Measurements from ENCODE around the gene MAD2L2. TPM values are rescaled to one million over a fixed set of nuclear protein-coding genes. Genes with fewer than 3 reads are reported as not detected.
A peak's percentile ranks its signal among the peaks of the same experiment; 100 is the strongest.

MAD2L2 gene
- total RNA-seq, 1 donor from 2014 or later: 34.9 TPM

DNA sequence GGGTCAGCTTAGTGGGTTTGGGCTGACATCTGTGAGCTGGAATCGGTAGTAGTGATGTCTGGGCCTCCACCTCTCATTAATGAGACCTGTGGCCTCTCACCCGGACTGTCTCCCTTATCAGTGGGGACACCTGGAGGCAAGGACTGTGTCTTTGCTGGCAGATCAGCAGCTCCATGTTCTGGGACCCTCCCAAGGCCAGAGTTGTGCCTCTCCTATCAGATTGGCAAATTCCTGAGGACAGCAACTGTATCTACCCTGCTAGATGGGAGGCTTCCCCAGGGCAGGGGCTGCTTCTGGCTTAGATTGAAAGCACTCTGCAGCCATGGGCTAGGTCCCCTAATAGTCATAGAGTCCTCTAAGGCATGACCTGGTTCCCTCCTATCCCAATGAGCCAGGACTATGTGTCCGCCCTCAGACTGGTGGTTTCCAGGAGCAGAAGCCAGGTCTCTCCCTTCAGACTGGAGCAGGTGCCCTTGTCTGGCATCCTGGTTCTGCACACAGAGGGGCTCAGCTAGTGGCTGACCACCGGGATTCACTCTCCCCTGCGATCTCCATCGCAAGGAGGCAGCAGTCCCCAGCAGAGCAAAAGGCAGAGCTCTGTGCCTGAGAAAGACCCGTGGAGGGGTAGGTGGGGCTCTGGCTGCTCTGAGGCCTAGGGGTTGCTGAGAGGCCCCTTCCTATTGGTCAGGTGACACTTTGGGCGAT is 16.4 kb upstream of the MAD2L2 start:
- no peak overlapping the region for H3K27ac Mint-ChIP-seq
- no peak overlapping the region for H3K4me3 Mint-ChIP-seq
- ChIA-PET POLR2A (no interaction called here), CTCF (interaction anchor here (0.6 kb wide), 1 partner anchor 34 kb away, joined by 3 read pairs; the partner anchor contains the start of gene FBXO6)
- DNase-seq: no peak
- no peaks in the 10 kb centered on the region for H3K36me3 Mint-ChIP-seq (ENCODE audit: low read depth)
- no peak for ATAC-seq (ENCODE audit: low read depth)
- peaks cover 24% of the 10 kb centered on the region for H3K27me3 Mint-ChIP-seq
- TF ChIP-seq, protein P1, sequence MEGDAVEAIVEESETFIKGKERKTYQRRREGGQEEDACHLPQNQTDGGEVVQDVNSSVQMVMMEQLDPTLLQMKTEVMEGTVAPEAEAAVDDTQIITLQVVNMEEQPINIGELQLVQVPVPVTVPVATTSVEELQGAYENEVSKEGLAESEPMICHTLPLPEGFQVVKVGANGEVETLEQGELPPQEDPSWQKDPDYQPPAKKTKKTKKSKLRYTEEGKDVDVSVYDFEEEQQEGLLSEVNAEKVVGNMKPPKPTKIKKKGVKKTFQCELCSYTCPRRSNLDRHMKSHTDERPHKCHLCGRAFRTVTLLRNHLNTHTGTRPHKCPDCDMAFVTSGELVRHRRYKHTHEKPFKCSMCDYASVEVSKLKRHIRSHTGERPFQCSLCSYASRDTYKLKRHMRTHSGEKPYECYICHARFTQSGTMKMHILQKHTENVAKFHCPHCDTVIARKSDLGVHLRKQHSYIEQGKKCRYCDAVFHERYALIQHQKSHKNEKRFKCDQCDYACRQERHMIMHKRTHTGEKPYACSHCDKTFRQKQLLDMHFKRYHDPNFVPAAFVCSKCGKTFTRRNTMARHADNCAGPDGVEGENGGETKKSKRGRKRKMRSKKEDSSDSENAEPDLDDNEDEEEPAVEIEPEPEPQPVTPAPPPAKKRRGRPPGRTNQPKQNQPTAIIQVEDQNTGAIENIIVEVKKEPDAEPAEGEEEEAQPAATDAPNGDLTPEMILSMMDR (IDR thresholded peaks at IDR 0.05): no peak
- peaks cover 6% of the 10 kb centered on the region for H3K4me1 Mint-ChIP-seq
- no peaks in the 10 kb centered on the region for H3K9me3 Mint-ChIP-seq
- intact Hi-C loops (cut with micrococcal nuclease): no loop called here

DNA sequence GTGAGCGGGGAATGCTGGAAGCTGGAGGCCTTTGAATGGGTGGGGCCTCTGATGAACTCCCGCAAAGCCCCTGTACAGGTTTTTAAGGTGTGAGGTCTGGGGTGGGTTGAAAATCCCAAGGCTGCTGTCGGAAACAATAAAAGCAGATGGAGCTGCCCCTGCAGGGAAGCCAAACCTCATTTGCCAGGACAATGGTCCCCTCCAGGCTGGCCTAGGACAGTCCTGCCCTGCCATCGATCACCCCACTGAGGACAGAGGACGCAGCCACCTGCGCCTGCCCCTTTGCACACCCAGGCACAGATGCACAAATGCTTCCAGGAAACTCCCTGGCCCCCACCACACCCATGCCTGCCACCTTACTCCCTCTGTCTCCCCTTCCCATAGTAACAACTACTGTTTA is 14.9 kb upstream of the MAD2L2 start:
- H3K9me3 Mint-ChIP-seq: no peaks in the 10 kb centered on the region
- H3K36me3 Mint-ChIP-seq (ENCODE audit: low read depth): no peaks in the 10 kb centered on the region
- no peak for ATAC-seq (ENCODE audit: low read depth)
- TF ChIP-seq, protein P1 (IDR thresholded peaks at IDR 0.05): no peak
- H3K4me3 Mint-ChIP-seq: no peak overlapping the region
- DNase-seq: no peak
- H3K4me1 Mint-ChIP-seq: peaks cover 10% of the 10 kb centered on the region
- peaks cover 26% of the 10 kb centered on the region for H3K27me3 Mint-ChIP-seq
- intact Hi-C loops (cut with micrococcal nuclease): no loop called here
- H3K27ac Mint-ChIP-seq: no peak overlapping the region
- CTCF ChIA-PET: no interaction called here
- POLR2A ChIA-PET: no interaction called here

DNA sequence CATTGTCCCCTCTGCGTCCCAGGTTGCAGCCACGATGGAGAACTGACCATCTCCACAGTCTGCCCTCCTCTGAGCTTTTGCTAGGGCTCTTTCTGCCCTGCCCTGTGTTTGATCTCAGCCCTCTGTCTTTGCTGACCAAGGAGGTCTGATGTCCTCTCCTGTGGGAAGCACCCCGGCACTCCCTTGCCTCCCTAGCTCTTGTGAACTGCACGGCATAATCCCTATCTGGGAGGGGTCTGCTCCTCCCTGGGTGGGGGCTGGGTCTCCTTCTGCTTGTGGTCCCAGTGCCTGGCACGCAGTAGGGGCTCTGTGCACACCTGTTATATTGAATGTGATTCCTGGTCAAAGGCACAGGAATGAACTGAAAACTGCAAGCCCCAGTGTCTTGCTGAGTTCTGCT is 13.0 kb upstream of the MAD2L2 start:
- no peak overlapping the region for H3K27ac Mint-ChIP-seq
- TF ChIP-seq, protein P1 (IDR thresholded peaks at IDR 0.05): no peak
- no peaks in the 10 kb centered on the region for H3K9me3 Mint-ChIP-seq
- no peaks in the 10 kb centered on the region for H3K36me3 Mint-ChIP-seq (ENCODE audit: low read depth)
- intact Hi-C loops (cut with micrococcal nuclease): no loop called here
- ChIA-PET POLR2A (no interaction called here), CTCF (no interaction called here)
- ATAC-seq (ENCODE audit: low read depth) (no peak), DNase-seq (no peak)
- H3K27me3 Mint-ChIP-seq: peaks cover 42% of the 10 kb centered on the region
- no peak overlapping the region for H3K4me3 Mint-ChIP-seq
- H3K4me1 Mint-ChIP-seq: peaks cover 16% of the 10 kb centered on the region

DNA sequence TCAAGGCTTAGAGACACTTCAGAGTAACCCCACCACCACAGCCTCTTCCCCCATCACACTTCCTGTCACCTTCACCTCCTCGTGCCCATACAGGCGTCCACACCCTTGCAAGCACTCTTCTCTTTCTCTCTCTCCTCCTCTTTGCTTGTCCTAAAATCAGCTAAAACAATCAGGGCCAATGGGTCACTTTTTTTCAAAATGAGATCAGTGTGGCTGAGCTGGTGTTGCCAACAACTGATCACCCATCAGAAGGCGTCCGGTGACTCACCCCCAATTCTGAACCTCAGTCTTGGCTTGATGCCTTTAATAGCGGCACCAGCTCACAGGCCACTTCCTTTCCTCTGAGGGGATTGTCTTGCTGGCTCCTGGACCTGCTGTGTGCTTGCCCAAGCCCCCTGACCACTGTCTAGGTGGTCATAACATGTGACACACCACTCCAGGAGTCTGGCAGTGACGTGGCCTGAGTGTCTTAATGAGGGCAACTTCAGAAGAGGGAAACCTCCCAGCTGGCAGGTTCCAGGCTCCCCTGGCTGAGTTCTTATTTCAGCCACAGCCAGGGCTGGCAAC is 12.2 kb upstream of the MAD2L2 start:
- peaks cover 42% of the 10 kb centered on the region for H3K27me3 Mint-ChIP-seq
- DNase-seq: no peak
- H3K36me3 Mint-ChIP-seq (ENCODE audit: low read depth): no peaks in the 10 kb centered on the region
- H3K4me3 Mint-ChIP-seq: peak overlapping the region; percentile 24
- H3K4me1 Mint-ChIP-seq: peaks cover 16% of the 10 kb centered on the region
- TF ChIP-seq, protein P1 (IDR thresholded peaks at IDR 0.05): no peak
- H3K9me3 Mint-ChIP-seq: no peaks in the 10 kb centered on the region
- peak; percentile 21 for ATAC-seq (ENCODE audit: low read depth)
- intact Hi-C loops (cut with micrococcal nuclease): no loop called here
- H3K27ac Mint-ChIP-seq: no peak overlapping the region
- POLR2A ChIA-PET: no interaction called here
- CTCF ChIA-PET: no interaction called here

DNA sequence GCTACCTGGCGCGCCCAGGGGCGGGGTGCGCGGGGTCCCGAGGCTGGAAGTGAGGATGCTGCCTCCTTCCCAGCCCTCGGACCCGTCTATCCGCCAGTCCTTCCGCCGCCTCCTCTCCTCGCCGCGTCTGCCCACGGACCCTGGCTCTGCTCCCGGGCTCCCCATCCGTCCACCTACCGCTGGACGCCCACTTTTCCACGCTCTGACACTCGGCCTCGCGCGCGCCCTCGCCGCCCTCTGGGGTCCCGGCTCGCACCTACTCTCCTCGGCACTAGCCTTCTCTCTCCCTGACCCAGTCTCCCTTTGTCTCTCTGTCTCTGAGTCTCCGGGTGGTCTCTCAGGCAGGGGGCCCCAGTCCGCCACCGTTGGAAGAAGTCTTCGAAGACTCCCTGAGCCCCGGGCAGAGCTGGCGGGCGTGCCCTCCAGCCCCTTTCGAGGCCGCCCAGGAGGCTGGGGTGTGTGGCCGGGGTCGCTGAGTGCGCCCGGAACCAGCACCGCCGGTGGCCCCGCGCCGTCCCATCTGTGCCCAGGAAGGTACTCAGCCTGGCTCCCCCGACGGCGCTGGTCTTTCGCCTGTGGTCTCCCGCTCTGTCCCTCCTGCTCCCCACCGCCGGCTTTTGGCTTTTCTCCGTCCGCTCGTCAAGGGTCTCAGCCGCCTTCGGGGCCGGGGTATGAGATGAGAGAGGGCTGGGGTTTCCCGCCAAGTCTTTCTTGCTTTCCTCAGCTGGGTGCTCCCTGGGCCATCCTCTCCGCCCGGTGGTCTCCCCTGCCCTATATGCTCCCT is 11.2 kb upstream of the MAD2L2 start:
- no peak for ATAC-seq (ENCODE audit: low read depth)
- TF ChIP-seq, protein P1 (IDR thresholded peaks at IDR 0.05): no peak
- Mint-ChIP-seq H3K36me3 (ENCODE audit: low read depth) (no peaks in the 10 kb centered on the region), H3K27ac (no peak overlapping the region), H3K9me3 (no peaks in the 10 kb centered on the region), H3K4me3 (peak overlapping the region; percentile 61), H3K27me3 (peaks cover 46% of the 10 kb centered on the region), H3K4me1 (peaks cover 16% of the 10 kb centered on the region)
- intact Hi-C loops (cut with micrococcal nuclease): loop anchor here (2.0 kb wide), 1 partner anchor 27 kb away; no protein-coding TSS in a partner anchor
- CTCF ChIA-PET: no interaction called here
- POLR2A ChIA-PET: interaction anchor here (0.8 kb wide), 1 partner anchor 11 kb away, joined by 3 read pairs; no protein-coding TSS in a partner anchor
- no peak for DNase-seq

Measured in activated B cell treated with CpG ODN at 0.5 μM for 24 hours (primary cell).